GM21717 (cell line): Measurements from ENCODE around the gene ZFP82.

Source experiments
- ATAC-seq: cut with Tn5 transposase; IDR thresholded peaks from one replicate; pipeline ENCODE4 v1.9.1; 2021; ENCODE audit warnings: mild to moderate bottlenecking, moderate library complexity; ENCODE audit not compliant: unreplicated experiment

ZFP82 gene

DNA sequence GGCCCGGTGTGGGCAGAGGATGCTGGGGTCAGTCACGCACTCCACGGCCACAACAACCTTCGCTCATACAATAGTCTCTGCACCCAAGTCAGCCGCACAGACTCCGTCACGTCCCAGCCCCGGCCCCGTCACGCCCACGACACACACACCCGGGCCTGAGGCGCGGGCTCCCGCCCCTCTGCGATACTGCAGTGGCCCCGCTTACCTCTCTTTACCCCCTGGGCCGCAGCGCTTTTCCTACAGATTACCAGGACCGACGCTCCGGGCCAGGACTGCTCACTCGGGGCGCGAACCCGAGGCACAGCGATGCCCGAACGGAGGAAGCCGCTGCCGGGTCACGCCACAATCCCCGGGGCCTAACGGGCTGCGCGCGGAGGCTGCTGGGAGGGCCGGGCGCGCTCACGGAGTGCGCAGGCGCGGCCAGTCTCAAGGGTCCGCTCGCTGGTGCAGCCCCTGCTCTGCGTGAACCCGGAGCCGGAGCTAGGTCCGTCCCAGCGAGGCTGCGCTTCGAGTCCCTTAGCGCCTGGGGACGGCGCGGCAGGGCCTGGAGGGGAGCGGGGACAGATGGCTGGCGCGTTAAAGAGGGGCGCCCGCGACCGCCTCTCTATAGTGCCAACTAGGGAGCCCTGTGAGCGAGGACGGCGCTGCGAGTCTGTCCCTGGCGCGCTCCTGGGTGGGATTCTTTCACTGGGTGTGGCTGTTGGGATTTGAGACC lies at the start of gene ZFP82:
TSS of gene ZFP82 (minus strand) at position 358 of the 715 bp plus-strand sequence. CDS start 8,855 bp downstream, outside the sequence.
- ATAC-seq, result no peak

DNA sequence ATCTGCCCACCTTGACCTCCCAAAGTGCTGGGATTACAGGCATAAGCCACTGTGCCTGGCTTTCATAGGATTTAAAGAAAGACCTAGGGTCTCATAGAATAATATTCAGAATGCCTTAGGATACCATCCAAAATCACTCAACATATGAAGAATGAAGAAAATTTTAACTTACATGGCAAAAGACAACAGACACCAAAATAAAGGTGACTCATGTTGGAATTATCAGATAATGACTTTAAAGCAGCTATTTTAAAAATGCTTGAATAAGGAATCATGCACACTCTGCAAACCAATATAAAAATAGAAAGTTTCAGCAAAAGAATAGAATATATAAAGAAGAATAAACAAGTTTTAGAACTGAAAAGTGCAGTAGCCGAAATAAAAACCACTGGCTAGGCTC lies 41.6 kb upstream of the ZFP82 start:
- ATAC-seq, result no peak

DNA sequence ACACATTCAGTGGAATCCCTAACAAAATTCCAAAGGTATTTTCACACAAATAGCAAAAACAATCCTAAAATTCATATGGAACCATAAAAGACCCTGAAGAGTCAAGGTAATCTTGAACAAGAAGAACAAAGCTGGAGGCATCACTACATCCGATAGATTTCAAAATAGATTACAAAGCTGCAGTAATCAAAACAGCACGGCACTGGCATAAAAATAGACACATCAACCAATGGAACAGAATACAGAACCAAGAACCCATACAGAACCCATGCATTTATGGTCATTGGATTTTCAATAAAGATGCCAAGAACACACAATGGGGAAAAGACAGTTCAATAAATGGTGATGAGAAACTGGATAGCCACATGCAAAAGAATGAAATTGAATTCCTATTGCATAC lies 38.4 kb upstream of the ZFP82 start:
- no peak for ATAC-seq

DNA sequence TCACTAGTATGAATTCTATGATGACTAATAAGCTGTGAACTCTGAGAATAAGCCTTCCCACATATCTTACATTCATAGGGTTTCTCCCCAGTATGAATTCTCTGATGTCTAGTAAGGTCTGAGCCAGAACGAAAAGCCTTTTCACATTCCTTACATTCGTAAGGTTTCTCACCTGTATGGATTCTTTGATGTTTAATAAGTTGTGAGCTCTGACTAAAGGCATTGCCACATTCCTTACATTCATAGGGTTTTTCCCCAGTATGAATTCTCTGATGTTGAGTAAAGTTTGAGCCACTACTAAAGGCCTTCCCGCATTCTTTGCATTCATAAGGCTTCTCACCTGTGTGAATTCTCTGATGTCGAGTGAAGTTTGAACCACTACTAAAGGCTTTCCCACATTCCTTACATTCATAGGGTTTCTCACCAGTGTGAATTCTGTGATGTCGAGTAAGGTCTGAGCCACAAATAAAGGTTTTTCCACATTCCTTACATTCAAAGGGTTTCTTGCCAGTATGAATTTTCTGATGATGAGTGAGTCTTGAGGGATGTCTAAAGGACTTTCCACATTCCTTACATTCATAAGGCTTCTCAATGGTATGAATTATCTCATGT lies 30.7 kb upstream of the ZFP82 start:
- no peak for ATAC-seq

DNA sequence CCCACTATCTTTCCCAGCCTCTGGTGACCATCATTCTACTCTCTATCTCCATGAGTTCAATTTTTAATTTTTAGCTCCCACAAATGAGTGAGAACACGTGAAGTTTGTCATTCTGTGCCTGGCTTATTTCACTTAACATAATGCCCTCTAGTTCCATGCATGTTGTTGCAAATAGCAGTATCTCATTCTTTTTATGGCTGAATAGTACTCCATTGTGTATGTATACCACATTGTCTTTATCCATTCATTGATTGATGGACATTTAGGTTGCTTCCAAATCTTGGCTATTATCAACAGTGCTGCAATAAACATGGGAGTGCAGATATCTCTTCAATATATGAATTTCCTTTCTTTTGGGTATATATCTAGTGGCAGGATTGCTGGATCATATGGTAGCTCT lies 22.9 kb upstream of the ZFP82 start:
- ATAC-seq, result no peak

DNA sequence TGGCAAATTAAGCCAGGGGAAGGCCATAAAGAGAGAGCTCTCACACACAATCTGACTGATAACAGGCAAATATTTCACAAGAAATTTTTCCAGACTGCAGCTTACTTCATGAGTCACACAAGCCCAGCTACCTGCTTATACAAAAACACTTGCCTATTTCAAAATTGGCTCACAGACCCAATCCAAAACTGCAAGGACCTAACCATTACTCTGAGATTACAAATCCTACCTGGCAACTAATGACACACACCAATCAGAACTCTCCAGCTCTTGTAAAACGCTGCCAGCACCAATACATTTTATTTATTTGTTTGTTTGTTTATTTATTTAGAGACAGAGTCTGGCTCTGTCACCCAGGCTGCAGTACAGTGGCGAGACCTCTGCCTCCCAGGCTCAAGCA lies 18.1 kb upstream of the ZFP82 start:
- no peak for ATAC-seq

DNA sequence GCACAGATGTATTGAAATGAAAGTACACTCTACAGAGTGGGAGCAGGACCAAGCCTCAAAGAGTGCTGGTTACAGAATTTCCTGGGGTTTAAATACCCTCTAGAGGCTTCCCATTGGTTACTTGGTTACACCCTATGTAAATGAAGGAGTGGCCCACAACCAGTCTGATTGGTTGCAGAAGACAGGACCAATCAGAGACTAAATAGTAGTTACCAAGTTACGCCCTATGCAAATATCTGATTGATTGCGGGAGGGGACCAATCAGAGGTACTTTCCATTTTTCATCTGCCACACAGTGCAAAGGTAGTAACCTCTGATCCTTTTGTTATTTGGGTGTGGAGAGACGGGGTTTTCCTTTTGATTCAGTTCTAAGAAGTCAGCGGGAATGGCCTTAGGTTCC lies 5.5 kb upstream of the ZFP82 start:
- ATAC-seq, result no peak

DNA sequence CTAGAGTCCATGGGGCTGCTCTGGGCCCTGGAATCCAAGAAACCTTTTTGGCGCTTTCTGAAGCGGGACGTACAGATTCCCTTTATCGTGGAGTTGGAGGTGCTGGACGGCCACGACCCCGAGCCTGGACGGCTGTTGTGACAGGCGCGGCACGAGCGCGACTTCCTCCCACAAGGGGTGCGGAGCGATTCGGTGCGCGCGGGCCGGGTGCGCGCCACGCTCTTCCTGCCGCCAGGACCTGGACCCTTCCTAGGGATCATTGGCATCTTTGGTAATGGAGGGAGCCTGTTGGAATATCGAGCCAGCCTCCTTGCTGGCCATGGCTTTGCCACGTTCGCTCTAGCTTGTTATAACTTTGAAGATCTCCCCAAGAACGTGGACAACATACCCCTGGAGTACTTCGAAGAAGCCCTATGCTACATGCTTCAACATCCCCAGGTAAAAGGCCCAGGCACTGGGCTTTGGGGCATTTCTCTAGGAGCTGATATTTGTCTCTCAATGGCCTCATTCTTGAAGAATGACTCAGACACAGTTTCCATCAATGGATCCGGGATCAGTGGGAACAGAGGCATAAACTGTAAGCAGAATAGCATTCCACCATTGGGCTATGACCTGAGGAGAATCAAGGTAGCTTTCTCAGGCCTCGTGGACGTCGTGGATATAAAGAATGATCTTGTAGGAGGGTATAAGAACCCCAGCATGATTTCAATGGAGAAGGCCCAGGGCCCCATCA lies 3.5 kb upstream of the ZFP82 start:
- ATAC-seq, result no peak

DNA sequence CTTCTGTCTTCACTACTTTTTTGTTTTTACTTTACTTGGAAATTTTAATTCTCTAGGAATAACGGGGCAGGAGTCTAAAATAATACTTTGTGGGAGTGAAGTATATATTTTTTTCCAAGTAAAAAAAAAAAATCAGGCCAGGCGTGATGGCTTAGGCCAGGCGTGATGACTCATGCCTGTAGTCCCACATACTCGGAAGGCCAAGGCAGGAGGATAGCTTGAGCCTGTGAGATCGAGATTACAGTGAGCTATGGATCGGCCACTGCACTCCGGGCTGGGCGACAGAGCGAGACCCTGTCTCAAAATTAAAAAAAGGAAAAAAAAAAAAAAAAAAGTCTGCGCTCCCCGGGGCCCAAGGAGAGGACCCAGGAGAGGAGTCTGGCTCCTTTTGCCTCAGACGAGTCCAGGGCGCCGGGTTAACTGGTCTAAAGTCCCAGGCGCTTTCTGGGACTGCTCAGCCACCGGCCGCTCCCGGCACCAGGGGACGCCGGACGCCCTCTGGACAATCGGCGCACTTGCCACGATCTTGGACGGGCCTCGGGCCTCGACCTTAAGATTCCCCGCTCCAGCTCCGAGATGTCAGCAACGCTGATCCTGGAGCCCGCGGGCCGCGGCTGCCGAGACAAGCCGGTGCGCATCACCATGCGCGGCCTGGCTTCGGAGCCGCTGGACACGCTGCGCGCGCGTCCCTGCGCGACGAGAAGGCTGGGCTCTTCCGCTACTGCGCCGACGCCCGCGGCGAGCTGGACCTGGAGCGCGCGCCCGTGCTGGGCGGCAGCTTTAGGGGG lies 2.7 kb upstream of the ZFP82 start:
- ATAC-seq, result no peak

DNA sequence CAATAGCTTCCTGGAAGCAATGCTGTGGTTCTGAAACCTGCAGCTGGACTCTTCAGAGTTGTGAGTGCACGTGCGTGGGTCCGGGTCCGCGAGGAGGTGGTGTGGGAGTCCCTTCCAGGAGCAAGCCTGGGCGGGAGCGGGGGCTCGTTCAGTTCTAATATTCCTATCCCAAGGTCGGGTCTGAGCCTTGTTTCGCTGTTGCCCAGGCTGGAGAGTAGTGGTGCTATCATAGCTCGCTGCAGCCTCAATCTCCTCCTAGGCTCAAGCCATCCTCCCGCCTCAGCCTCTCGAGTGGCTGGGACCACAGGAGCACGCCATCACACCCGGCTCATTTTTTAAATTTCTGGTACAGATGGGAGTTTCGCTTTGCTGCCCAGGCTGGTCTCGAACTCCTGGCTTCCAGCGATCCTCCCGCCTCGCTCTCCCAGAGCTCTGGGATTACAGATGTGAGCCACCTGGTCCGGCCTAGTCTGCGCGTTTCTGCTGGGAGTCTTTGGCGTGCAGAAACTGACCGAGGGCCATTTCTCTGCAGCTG lies 625 bp downstream of the ZFP82 start:
- no peak for ATAC-seq

DNA sequence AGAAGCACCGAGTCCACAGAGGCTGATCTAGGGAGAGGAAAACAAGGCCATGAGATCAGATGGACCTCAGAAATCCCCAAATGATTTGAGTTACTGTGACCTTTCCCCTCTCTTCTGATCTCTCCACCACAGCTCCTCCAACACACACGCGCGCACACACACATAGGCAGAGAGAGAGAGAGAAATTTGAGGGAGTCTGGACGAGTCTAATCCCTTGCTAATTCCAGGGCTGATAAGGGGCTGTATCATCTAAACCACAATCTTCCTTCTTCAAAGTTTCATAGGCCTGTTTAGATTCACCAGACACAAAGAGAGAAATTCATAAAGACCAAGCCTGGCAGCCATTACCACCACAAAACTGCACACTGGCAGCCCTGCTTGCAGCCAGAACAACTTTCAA lies 8.6 kb downstream of the ZFP82 start:
- no peak for ATAC-seq

DNA sequence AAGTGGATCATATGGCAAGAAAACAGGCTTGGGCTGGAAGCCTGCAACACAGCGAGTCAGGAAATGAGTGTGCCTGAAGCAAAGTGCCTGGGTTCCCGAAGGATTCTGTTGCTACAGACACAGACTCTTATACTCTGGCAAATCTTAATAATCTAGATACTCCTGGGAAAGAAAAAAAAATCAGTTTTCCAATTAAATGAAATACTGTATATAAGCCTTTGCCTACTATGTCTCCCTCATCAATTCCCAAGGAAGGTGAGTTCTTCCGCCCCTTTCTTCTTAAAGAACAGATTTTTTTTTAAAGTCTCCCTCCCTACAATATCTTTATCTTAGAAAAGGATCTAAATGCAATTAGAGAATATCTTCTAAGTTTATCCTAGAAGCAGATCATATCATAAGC lies 10.3 kb downstream of the ZFP82 start:
- no peak for ATAC-seq

DNA sequence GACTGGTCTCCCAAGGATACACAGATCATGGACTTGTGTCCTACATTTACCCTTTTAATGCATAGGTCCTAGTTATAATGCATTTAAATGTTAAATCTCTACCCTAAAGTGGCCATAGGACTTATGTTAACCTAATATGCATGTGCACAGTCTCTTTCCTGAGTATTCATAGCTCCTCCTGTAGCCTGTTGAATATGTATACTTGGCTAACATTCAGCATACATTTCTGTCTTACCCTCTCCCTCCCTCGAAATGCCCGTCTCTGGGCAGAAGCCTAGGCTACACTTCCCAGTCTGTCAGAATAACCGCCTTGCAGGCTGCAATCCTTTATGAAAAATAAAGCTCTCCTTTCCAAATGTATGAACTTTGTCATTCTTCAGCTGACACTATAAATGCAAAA lies 13.9 kb downstream of the ZFP82 start:
- no peak for ATAC-seq

DNA sequence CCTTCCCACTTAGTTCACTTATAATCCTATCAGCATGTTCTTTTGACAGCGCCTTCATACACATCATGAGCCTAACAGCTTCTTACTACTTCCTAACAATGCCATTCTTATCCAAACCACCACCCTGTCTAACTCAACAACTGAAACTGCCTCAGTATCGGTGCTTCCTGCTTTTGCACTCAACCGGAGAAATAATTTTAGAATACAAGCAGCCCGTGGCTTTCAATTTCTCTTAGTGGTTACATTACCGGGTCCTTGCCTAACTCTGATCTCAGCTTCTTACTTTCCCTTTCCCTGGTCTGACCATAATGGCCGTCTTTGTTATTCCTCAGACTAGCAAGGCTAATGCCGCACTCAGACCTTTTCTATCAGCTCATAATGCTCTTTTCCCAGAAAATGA lies 17.0 kb downstream of the ZFP82 start:
- ATAC-seq, result no peak

DNA sequence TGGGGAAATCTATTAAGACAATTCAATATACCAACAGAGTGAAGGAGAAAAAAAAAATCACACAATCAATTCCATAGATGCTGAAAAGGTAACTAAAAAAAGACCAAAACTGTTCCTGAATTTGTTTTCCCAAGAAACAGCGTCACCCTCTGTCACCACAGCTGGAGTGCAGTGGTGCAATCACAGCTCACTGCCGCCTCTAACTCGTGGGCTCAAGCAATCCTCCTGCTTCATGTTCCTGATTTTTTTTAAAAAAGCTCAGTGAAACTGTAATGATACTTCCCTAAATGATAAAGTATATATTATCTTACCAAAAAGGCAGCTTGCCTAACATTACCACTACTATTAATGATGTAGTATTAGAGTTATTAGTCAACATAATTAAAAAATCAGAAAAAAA lies 19.9 kb downstream of the ZFP82 start:
- ATAC-seq, result no peak

DNA sequence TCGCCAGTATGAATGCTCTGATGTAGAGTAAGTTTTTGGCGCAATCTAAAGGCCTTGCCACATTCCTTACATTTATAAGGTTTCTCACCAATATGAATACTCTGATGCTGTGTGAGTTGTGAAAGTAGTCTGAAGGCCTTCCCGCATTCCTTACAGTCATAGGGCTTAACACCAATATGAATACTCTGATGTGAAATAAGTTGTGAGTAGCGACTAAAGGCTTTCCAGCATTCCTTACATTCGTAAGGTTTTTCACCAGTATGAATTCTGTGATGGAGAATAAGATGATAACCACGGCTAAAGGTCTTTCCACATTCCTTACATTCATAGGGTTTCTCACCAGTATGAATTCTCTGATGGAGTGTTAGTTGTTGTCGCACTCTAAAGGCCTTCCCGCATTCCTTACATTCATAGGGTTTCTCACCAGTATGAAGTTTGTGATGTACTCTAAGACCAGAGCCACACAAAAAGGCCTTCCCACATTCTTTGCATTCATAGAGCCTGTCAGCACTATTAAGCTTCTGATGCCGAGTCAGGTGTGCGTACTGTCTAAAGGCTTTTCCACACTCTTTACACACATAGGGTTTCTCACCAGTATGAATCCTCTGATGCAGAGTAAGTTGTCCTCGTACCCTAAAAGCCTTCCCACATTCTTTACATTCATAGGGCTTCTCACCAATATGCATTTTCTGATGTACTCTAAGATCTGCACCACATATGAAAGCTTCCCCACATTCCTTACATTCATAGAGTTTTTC lies 25.3 kb downstream of the ZFP82 start:
- no peak for ATAC-seq

DNA sequence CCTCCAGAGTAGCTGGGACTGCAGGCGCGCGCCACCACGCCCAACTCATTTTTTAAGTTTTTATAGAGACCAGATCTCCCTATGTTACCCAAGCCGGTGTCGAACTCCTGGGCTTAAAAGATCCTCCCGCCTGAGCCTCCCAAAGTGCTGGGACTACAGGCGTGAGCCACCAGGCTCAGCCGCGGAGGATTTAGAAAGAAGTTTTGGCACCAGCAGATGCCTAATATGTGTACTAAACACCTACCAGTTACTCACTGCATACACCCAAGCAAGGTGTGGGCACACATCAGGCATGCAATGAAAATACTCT lies 39.0 kb downstream of the ZFP82 start:
- ATAC-seq, result no peak

DNA sequence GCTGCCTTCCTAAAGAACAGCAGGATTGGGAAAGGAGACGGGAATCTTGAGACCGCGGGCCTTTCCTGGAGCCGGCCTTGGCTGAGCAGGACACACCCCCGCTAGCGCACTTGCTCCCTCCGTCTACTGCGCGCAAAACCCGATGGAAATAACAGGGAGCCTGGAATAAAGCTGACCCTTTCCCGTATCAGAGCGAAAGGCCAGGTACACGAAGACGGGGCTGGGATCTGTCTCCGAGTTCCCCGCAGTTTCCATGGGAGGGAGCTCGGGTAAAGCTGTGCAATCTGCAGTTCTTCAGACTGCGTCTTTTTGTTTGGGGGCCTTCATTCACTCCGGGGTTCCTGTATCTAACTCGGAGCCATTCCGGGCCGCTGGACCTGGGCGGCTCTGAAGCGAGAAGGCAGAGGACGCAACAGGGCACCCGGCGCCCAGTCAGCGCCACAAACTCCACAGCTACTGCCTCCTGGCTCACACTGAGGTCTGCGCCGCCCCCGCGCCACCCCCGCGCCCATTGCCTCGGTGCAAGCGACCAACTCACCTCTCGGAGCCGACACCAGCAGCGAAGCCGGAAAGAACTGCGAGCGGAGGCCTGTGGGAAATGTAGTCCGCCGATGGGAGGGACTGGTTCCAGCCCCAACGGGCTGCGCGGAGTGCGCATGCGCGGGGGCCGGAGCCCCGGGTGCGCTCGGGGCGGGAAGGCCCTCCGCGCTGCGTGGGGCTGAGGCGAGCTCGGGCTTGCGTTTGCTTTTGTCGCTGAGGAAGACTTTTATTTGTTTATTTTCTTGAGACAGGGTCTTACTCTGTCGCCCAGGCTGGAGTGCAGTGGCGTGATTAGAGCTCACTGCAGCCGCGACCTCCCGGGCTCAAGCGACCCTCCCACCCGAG lies 39.6 kb downstream of the ZFP82 start, which contains the start of gene ZFP14:
TSS of gene ZFP14 (minus strand) at position 577 of the 885 bp plus-strand sequence. CDS start 11,309 bp downstream, outside the sequence.
- ATAC-seq, result peak; percentile 92

DNA sequence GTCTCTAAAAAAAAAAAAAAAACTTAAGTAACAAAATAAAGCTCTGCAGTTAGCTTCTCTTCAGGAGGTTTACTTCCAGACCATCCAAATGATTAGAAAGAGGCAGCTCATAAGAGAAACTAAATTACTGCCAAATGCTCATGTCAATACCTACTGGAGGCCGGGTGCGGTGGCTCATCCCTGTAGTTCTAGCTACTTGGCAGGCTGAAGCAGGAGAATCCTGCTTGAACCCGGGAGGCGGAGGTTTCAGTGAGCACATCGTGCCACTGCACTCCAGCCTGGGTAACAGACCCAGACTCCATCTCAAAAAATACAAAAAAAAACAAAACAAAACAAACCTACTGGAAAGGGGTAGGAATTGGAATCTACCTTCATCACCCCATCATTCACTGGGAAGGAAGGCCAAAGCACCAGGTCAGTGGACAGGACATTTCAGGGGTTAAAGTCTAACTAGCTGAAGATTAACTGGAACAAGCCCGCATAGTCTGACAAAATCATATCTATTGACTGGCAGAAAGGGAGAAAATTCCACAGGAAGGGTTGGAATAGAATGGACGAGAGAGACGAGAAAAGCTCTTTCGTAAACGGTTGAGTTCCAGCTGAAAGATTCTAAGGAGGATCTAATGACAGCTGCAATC lies 40.8 kb downstream of the ZFP82 start:
- ATAC-seq, result no peak
